Natural killer cell (primary cell): ENCODE data around the gene RNF39. TPM values are rescaled to one million over a fixed set of nuclear protein-coding genes. Genes with fewer than 3 reads are reported as not detected.

Experiments used
- ATAC-seq, 3 donors: fragments of 150-1000 bp in 2 of 3; fragments of 200-7000 bp in 1 of 3; cut with Tn5 transposase; 1 replicate in 1 of 3; 2 replicates in 2 of 3; pipeline ENCODE4 v1.10.0; 2021; ENCODE audit warnings: mild to moderate bottlenecking in 2 of 3, moderate library complexity in 2 of 3
- DNase-seq, 2 donors: peaks; one replicate each; pipeline versions ENCODE4 v3.0.0 to v3.0.0-alpha.2; 2013 to 2021; ENCODE audit warnings: mixed read lengths in 1 of 2
- H3K27ac ChIP-seq: one replicate; pipeline ENCODE4 v1.5.1; 2013; ENCODE audit warnings: mild to moderate bottlenecking, low read length
- H3K27me3 ChIP-seq: one replicate; pipeline ENCODE4 v1.6.1; 2013; ENCODE audit warnings: low read length; ENCODE audit not compliant: control insufficient read depth, insufficient read depth
- H3K36me3 ChIP-seq: one replicate; pipeline ENCODE4 v1.6.1; 2013; ENCODE audit warnings: low read length; ENCODE audit not compliant: control insufficient read depth, insufficient read depth
- H3K4me1 ChIP-seq: one replicate; pipeline ENCODE4 v1.6.1; 2013; ENCODE audit warnings: low read length; ENCODE audit not compliant: control insufficient read depth, insufficient read depth
- H3K4me3 ChIP-seq: one replicate; pipeline ENCODE4 v1.5.1; 2013; ENCODE audit warnings: low read length
- H3K9me3 ChIP-seq: one replicate; pipeline ENCODE4 v1.6.1; 2013; ENCODE audit warnings: low read length; ENCODE audit not compliant: control insufficient read depth, insufficient read depth
- H3K27ac Mint-ChIP-seq, 2 donors: one replicate each; pipeline ENCODE4 v1.8.0; 2022; ENCODE audit warnings: mild to moderate bottlenecking in 2 of 2, mixed read lengths in 2 of 2, moderate library complexity in 1 of 2
- H3K27me3 Mint-ChIP-seq, 2 donors: one replicate each; pipeline ENCODE4 v1.8.0; 2022; ENCODE audit warnings: low read depth in 2 of 2, mixed read lengths in 2 of 2
- H3K36me3 Mint-ChIP-seq: one replicate; pipeline ENCODE4 v1.8.0; 2022; ENCODE audit warnings: mixed read lengths
- H3K4me1 Mint-ChIP-seq, 2 donors: one replicate each; pipeline ENCODE4 v1.8.0; 2022; ENCODE audit warnings: mixed read lengths in 2 of 2
- H3K4me3 Mint-ChIP-seq: one replicate; pipeline ENCODE4 v1.8.0; 2022; ENCODE audit warnings: mild to moderate bottlenecking, moderate library complexity, mixed read lengths
- H3K9me3 Mint-ChIP-seq, 2 donors: one replicate each; pipeline ENCODE4 v1.8.0; 2022; ENCODE audit warnings: mixed read lengths in 2 of 2
- WGBS: methylation state at CpG from one replicate; pipeline ENCODE4 v1.1.7; 2013; ENCODE audit warnings: missing lambda C conversion rate; ENCODE audit not compliant: insufficient coverage; 5-methylcytosine and 5-hydroxymethylcytosine counted together
- intact Hi-C: fragments of 100-400 bp; cut with micrococcal nuclease; formaldehyde crosslinking; loops from one replicate; pipeline ENCODE4 v1.14.2; 2022
- total RNA-seq, 4 donors: library from RNA; stranded (reverse); fragments of 120-200 nt in 1 of 4; gene quantifications; one replicate each; pipeline versions ENCODE4 v1.2.3 to v1.2.4, GENCODE V29; 2013 to 2022
- TF ChIP-seq, protein P1 (sequence below): fragments of 200-600 bp; IDR thresholded peaks from one replicate; pipeline ENCODE4 v1.8.0; 2022; ENCODE audit warnings: antibody characterized with exemption

RNF39 gene
- total RNA-seq, 3 donors from 2014 or later (not counting 1 experiment from before 2014, with no cell fraction given), result not detected

DNA sequence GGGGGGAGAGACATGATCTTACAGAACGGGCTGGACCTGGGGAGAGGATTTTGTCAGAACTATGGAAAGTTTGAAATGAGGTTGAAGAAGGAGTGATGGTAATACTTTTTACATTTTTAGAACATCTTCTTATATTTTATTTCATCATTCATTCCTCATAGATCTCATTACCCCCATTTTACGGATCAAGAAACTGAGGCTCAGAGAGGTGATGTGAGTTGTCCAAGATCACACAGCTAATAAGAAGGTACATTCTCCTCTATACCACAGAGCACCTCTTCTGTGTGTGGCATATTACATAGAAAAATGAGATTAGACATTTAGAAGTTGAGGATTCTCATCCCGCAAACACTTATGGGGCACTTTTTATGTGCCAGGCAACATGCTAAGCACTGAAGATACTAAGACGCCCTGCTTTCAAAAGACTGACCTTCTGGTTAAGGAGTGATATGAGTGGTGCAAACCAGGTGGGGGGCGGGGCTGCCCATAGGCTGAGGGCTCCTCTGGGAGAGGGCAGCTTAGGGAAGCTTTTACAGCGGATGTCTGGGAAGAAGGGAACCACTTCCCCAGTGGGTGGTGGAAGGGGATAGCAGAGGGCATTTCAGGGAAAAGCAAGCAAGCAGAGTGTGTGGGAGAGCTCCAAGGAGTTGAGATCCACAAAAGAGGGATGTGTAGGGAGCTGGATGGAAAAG, 17.4 kb upstream of the RNF39 start:
- no peak for DNase-seq
- no peaks in the 10 kb centered on the region for H3K36me3 ChIP-seq
- Mint-ChIP-seq H3K27me3 (peaks cover 65 to 71% of the 10 kb centered on the region in 2 donors), H3K27ac (no peak overlapping the region), H3K36me3 (no peaks in the 10 kb centered on the region), H3K4me1 (no peaks in the 10 kb centered on the region), H3K9me3 (no peaks in the 10 kb centered on the region), H3K4me3 (no peak overlapping the region)
- no peak overlapping the region for H3K27ac ChIP-seq
- H3K27me3 ChIP-seq, result peaks cover 28% of the 10 kb centered on the region
- intact Hi-C loops, result no loop called here
- TF ChIP-seq, protein P1, sequence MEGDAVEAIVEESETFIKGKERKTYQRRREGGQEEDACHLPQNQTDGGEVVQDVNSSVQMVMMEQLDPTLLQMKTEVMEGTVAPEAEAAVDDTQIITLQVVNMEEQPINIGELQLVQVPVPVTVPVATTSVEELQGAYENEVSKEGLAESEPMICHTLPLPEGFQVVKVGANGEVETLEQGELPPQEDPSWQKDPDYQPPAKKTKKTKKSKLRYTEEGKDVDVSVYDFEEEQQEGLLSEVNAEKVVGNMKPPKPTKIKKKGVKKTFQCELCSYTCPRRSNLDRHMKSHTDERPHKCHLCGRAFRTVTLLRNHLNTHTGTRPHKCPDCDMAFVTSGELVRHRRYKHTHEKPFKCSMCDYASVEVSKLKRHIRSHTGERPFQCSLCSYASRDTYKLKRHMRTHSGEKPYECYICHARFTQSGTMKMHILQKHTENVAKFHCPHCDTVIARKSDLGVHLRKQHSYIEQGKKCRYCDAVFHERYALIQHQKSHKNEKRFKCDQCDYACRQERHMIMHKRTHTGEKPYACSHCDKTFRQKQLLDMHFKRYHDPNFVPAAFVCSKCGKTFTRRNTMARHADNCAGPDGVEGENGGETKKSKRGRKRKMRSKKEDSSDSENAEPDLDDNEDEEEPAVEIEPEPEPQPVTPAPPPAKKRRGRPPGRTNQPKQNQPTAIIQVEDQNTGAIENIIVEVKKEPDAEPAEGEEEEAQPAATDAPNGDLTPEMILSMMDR, result no peak
- 87% methylated on average over 5 of the region's 6 CpGs for WGBS
- no peaks in the 10 kb centered on the region for H3K9me3 ChIP-seq
- H3K4me3 ChIP-seq, result no peak overlapping the region
- H3K4me1 ChIP-seq, result no peaks in the 10 kb centered on the region
- ATAC-seq, result no peak

DNA sequence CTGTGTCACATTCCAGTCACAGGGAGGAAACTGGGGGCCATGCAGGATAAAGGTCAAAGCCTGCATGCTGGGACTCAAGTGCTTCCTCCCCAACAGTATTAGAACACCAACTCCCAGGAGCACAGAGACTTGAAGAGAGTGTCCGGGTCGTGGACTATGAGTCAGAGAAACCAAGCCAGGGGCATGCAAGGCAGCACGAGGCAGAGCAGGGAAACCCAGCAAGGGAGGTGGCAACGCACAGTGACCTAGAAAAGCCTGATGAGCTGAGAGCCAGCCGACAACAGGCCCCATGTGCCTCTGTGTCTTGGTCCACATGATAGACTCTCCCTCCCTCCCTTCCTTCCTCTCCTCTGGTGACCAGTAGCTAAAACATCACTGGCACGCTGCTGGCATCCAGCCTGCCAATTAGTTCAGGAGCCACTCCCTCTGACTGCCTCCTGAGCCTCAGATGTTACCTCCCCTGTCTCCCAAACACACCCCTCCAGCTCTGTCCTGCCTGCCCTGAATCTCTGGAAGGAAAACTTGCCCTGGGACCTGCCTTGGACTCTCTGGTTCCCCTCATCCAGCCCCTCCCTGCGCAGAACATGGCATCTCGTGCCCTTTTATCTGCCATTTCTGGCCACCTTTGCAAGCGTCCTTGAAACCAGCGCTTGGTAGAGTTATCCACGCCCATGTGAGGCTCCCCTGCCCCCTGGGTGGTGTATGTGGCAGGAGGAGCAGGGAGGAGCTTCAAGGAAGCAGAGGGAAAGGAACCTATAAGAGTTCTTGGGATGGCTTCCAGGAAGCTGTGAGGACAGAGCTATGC, 16.2 kb upstream of the RNF39 start:
- no peaks in the 10 kb centered on the region for H3K9me3 ChIP-seq
- no peak overlapping the region for H3K4me3 ChIP-seq
- DNase-seq, result no peak
- TF ChIP-seq, protein P1, result no peak
- no peaks in the 10 kb centered on the region for H3K36me3 Mint-ChIP-seq
- 79% methylated on average over 11 of the region's 11 CpGs for WGBS
- no peaks in the 10 kb centered on the region for H3K36me3 ChIP-seq
- H3K27ac Mint-ChIP-seq, result no peak overlapping the region
- H3K27ac ChIP-seq, result no peak overlapping the region
- no peaks in the 10 kb centered on the region for H3K4me1 ChIP-seq
- intact Hi-C loops, result no loop called here
- H3K4me3 Mint-ChIP-seq, result no peak overlapping the region
- peaks cover 27% of the 10 kb centered on the region for H3K27me3 ChIP-seq
- no peaks in the 10 kb centered on the region for H3K9me3 Mint-ChIP-seq
- no peaks in the 10 kb centered on the region for H3K4me1 Mint-ChIP-seq
- ATAC-seq, result no peak
- peaks cover 58 to 71% of the 10 kb centered on the region in 2 donors for H3K27me3 Mint-ChIP-seq

DNA sequence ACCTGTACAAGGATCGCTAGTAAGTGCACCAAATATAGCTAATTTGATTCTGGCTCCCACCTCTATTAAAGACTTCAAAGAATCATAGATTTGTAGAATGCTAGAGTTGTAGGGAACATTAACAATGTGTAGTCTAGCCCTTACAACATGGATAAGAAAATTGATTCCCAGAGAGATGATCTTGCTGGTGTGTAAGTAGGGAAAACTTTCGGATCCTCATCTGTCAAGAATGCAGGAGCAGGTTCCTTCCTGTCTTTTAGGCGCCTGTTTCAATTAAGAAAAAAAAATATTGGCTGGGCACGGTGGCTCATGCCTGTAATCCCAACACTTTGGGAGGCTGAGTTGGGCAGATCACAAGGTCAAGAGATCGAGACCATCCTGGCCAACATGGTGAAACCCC, 12.3 kb upstream of the RNF39 start:
- peaks cover 39 to 44% of the 10 kb centered on the region in 2 donors for H3K27me3 Mint-ChIP-seq

More for the DNA sequence above, 12.3 kb upstream of the RNF39 start:
- WGBS, result 81% methylated on average over 5 of the region's 5 CpGs
- no peak overlapping the region for H3K27ac Mint-ChIP-seq
- H3K4me1 Mint-ChIP-seq, result no peaks in the 10 kb centered on the region
- H3K9me3 Mint-ChIP-seq, result no peaks in the 10 kb centered on the region
- Histone ChIP-seq H3K4me3 (no peak overlapping the region), H3K27ac (no peak overlapping the region), H3K36me3 (no peaks in the 10 kb centered on the region), H3K4me1 (no peaks in the 10 kb centered on the region), H3K27me3 (peaks cover 20% of the 10 kb centered on the region), H3K9me3 (no peaks in the 10 kb centered on the region)
- H3K4me3 Mint-ChIP-seq, result no peak overlapping the region
- no peaks in the 10 kb centered on the region for H3K36me3 Mint-ChIP-seq
- DNase-seq (no peak), ATAC-seq (no peak)
- intact Hi-C loops, result no loop called here
- TF ChIP-seq, protein P1, result no peak
